Endothelial cell of umbilical vein (primary cell): Measurements from ENCODE around the gene SLC39A13. TPM values are rescaled to one million over a fixed set of nuclear protein-coding genes. Genes with fewer than 3 reads are reported as not detected.

ENCODE experiments used
- BruUV-seq: library from RNA; stranded (reverse); fragments of 400-500 nt; replicated peaks from 2 replicates; lab custom pipeline; 2021; lab: Mats Ljungman, UMichigan
- CTCF ChIA-PET: fragments of 300-600, 350-600 bp; sonication (Branson Sonifier 250); formaldehyde crosslinking; loops from one replicate; lab custom pipeline; 2021; ENCODE audit warnings: antibody characterized with exemption, inconsistent platforms; lab: Charles Lee
- POLR2A ChIA-PET: fragments of 300-600, 350-600 bp; sonication (Branson Sonifier 250); formaldehyde crosslinking; loops from one replicate; lab custom pipeline; 2021; ENCODE audit warnings: antibody characterized with exemption, inconsistent platforms; lab: Charles Lee
- DNase-seq: peaks from one replicate; pipeline ENCODE4 v3.0.0-alpha.2; 2011; ENCODE audit warnings: low read depth, low spot score
- FAIRE-seq: peaks from 2 replicates; lab custom pipeline; 2011; peaks lifted over from hg19 to GRCh38; lab: Jason Lieb, UNC
- H2AFZ ChIP-seq: 2 replicates; pipeline ENCODE4 v1.6.0; 2012; ENCODE audit warnings: low read depth, low read length, control low read depth, inconsistent platforms
- H3K27ac ChIP-seq: 2 replicates; pipeline ENCODE4 v1.5.1; 2011; ENCODE audit warnings: low read depth, mild to moderate bottlenecking, control low read depth, low read length, moderate library complexity; ENCODE audit not compliant: insufficient read depth
- H3K27me3 ChIP-seq, 2 experiments: 2 replicates each; pipeline versions ENCODE4 v1.6.0 to v1.6.1; 2011; ENCODE audit warnings: low read length in 2 of 2, mixed read lengths in 1 of 2; ENCODE audit not compliant: control insufficient read depth in 2 of 2, insufficient read depth in 2 of 2
- H3K36me3 ChIP-seq, 2 experiments: 2 replicates in 1 of 2; 3 replicates in 1 of 2; pipeline ENCODE4 v1.5.1; 2011; ENCODE audit warnings: low read length in 2 of 2, mild to moderate bottlenecking in 1 of 2, moderate library complexity in 1 of 2; ENCODE audit not compliant: control insufficient read depth in 2 of 2, insufficient read depth in 2 of 2; ENCODE audit errors: extremely low read depth in 1 of 2
- H3K4me1 ChIP-seq: 3 replicates; pipeline ENCODE4 v1.5.1; 2011; ENCODE audit warnings: mild to moderate bottlenecking, low read length; ENCODE audit not compliant: control insufficient read depth, insufficient read depth; ENCODE audit errors: extremely low read depth
- H3K4me2 ChIP-seq: 2 replicates; pipeline ENCODE4 v1.6.1; 2011; ENCODE audit warnings: low read length, control low read depth, mixed read lengths; ENCODE audit not compliant: insufficient read depth
- H3K4me3 ChIP-seq, 3 experiments: fragments of 200-600 bp in 1 of 3; sonication (generic), shearing (Covaris generic) in 1 of 3; replicated peaks in 1 of 3; 2 replicates each; pipeline ENCODE4 v1.5.1; 2011 to 2016; ENCODE audit warnings: control low read depth in 3 of 3, low read length in 3 of 3, mild to moderate bottlenecking in 2 of 3, inconsistent platforms in 1 of 3, low read depth in 1 of 3, moderate library complexity in 1 of 3; ENCODE audit not compliant: insufficient read depth in 1 of 3
- H3K79me2 ChIP-seq: 2 replicates; pipeline ENCODE4 v1.6.0; 2012; ENCODE audit warnings: low read length, inconsistent platforms; ENCODE audit not compliant: control insufficient read depth, insufficient read depth
- H3K9ac ChIP-seq: replicated peaks from 2 replicates; pipeline ENCODE3; 2011; ENCODE audit warnings: low read length, control low read depth; ENCODE audit not compliant: insufficient read depth; ENCODE audit errors: extremely low read depth
- H3K9me1 ChIP-seq: replicated peaks from 3 replicates; pipeline ENCODE4 v1.6.0; 2011; ENCODE audit warnings: mild to moderate bottlenecking, low read length; ENCODE audit not compliant: control insufficient read depth, insufficient read depth; ENCODE audit errors: extremely low read depth
- H3K9me3 ChIP-seq: replicated peaks from 2 replicates; pipeline ENCODE4 v1.5.1; 2012; ENCODE audit warnings: low read length, inconsistent platforms; ENCODE audit not compliant: control insufficient read depth, insufficient read depth
- H4K20me1 ChIP-seq: replicated peaks from 2 replicates; pipeline ENCODE3; 2011; ENCODE audit warnings: mild to moderate bottlenecking, low read length; ENCODE audit not compliant: control insufficient read depth, insufficient read depth; ENCODE audit errors: extremely low read depth
- EZH2 ChIP-seq: IDR thresholded peaks from 2 replicates; pipeline ENCODE4 v1.6.1; 2012; ENCODE audit warnings: borderline replicate concordance, low read depth, mild to moderate bottlenecking, moderate library complexity, low read length, inconsistent platforms; ENCODE audit not compliant: severe bottlenecking
- FOS ChIP-seq: IDR thresholded peaks from 2 replicates; pipeline ENCODE4 v1.6.1; 2011; ENCODE audit warnings: mild to moderate bottlenecking, low read length, moderate library complexity, borderline replicate concordance; ENCODE audit not compliant: insufficient read depth
- GATA2 ChIP-seq: IDR thresholded peaks from 2 replicates; pipeline ENCODE4 v1.7.0; 2011; ENCODE audit warnings: low read depth, mild to moderate bottlenecking, moderate library complexity, mixed read lengths, low read length; ENCODE audit not compliant: insufficient read length, insufficient read depth
- JUN ChIP-seq: IDR thresholded peaks from 2 replicates; pipeline ENCODE4 v1.6.1; 2011; ENCODE audit warnings: borderline replicate concordance, low read depth; ENCODE audit not compliant: insufficient read length, insufficient read depth
- MAX ChIP-seq: IDR thresholded peaks from 2 replicates; pipeline ENCODE4 v1.6.1; 2011; ENCODE audit not compliant: insufficient read depth, insufficient read length
- MYC ChIP-seq: IDR thresholded peaks from one replicate; pipeline ENCODE4 v1.6.1; 2011; ENCODE audit warnings: mild to moderate bottlenecking, low read depth, low read length
- POLR2A ChIP-seq: IDR thresholded peaks from 2 replicates; pipeline ENCODE4 v1.6.1; 2012; ENCODE audit warnings: low read depth, mild to moderate bottlenecking, control low read depth, low read length
- POLR2AphosphoS5 ChIP-seq: IDR thresholded peaks from 2 replicates; pipeline ENCODE4 v1.6.1; 2012; ENCODE audit warnings: low read depth, mild to moderate bottlenecking, control low read depth, low read length, moderate library complexity; ENCODE audit not compliant: insufficient read depth
- dilution Hi-C: fragments of 300-500 bp; cut with MboI; formaldehyde crosslinking; loops from one replicate; pipeline ENCODE4 v1.15.0; 2019; ENCODE audit warnings: low sequenced_read_pairs; ENCODE audit not compliant: extremely low pct_ligation_motif_present
- intact Hi-C: fragments of 100-400 bp; cut with micrococcal nuclease; formaldehyde crosslinking; loops from one replicate; pipeline ENCODE4 v1.10.0; 2022
- polyA plus RNA-seq, 4 experiments: library from polyadenylated mRNA; depleted of rRNA in 3 of 4; stranded (reverse) in 3 of 4; unstranded in 1 of 4; fragments of >200 nt; gene quantifications; 2 replicates each; pipeline versions ENCODE4 v1.2.1 to v1.2.3, GENCODE V29; 2011 to 2012; ENCODE audit warnings: missing spikeins in 1 of 4
- total RNA-seq: library from RNA; stranded (reverse); gene quantifications from 2 replicates; pipeline ENCODE4 v1.2.3, GENCODE V29; 2021
- TF ChIP-seq, protein P1 (sequence below), 2 donors: IDR thresholded peaks; 1 replicate in 1 of 2; 2 replicates in 1 of 2; pipeline ENCODE4 v1.5.1; 2011; ENCODE audit warnings: low read length in 2 of 2, mild to moderate bottlenecking in 2 of 2, moderate library complexity in 2 of 2, control low read depth in 1 of 2, inconsistent platforms in 1 of 2, low read depth in 1 of 2; ENCODE audit not compliant: insufficient read depth in 1 of 2; ENCODE audit errors: extremely low read depth in 1 of 2

SLC39A13 gene
- total and polyA plus RNA-seq, 2 donors (not counting 3 experiments of a cell fraction or from before 2014, with no cell fraction given): 91.9 to 94.3 TPM

DNA sequence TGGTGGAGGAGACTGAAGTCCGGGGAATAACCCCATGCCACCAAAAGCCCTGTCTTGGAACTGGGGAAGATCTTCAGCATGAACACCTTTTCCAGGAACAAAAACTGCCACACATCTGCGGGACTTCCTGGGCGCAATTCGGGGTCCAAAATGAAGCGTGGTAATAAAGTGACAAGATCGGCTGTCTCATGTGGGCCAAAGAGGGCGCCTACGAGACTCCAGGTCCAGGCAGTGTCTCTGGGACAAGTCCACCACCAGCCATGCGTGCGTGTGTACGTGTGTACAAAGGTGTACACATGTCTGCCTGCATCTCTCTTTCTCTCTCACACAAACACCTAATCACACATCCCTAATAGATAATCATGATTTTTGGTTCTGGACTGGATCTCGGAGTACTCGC, 47.0 kb upstream of the SLC39A13 start:
- H3K27me3 ChIP-seq: no peaks in the 10 kb centered on the region
- BruUV-seq: no TSS peak
- no peaks in the 10 kb centered on the region for H3K9me1 ChIP-seq
- DNase-seq: no peak
- no peaks in the 10 kb centered on the region for H3K9me3 ChIP-seq
- no peak overlapping the region for H3K27ac ChIP-seq
- H4K20me1 ChIP-seq: no peaks in the 10 kb centered on the region
- POLR2A ChIA-PET: no interaction called here
- no peak overlapping the region for H3K4me2 ChIP-seq
- dilution Hi-C loops (no loop called here), intact Hi-C loops (no loop called here)
- H2AFZ ChIP-seq: no peak overlapping the region
- CTCF ChIA-PET: interaction anchor here (0.9 kb wide), 1 partner anchor 13 kb away, joined by 3 read pairs; no protein-coding TSS in a partner anchor
- no peak overlapping the region for H3K4me3 ChIP-seq
- H3K4me1 ChIP-seq: no peaks in the 10 kb centered on the region
- FAIRE-seq: no peak
- no peak for TF ChIP-seq MAX
- TF ChIP-seq EZH2: no peak
- TF ChIP-seq, protein P1, sequence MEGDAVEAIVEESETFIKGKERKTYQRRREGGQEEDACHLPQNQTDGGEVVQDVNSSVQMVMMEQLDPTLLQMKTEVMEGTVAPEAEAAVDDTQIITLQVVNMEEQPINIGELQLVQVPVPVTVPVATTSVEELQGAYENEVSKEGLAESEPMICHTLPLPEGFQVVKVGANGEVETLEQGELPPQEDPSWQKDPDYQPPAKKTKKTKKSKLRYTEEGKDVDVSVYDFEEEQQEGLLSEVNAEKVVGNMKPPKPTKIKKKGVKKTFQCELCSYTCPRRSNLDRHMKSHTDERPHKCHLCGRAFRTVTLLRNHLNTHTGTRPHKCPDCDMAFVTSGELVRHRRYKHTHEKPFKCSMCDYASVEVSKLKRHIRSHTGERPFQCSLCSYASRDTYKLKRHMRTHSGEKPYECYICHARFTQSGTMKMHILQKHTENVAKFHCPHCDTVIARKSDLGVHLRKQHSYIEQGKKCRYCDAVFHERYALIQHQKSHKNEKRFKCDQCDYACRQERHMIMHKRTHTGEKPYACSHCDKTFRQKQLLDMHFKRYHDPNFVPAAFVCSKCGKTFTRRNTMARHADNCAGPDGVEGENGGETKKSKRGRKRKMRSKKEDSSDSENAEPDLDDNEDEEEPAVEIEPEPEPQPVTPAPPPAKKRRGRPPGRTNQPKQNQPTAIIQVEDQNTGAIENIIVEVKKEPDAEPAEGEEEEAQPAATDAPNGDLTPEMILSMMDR (IDR thresholded peaks at IDR 0.05; ENCODE audit: extremely low read depth in 1 of 2, insufficient read depth in 1 of 2, low read depth in 1 of 2, low read length in 2 of 2): no peak
- no peak for TF ChIP-seq GATA2
- TF ChIP-seq MYC: no peak
- TF ChIP-seq POLR2A: no peak
- no peak for TF ChIP-seq JUN
- TF ChIP-seq POLR2AphosphoS5: no peak
- no peak for TF ChIP-seq FOS
- H3K36me3 ChIP-seq: no peaks in the 10 kb centered on the region
- no peak overlapping the region for H3K9ac ChIP-seq
- no peaks in the 10 kb centered on the region for H3K79me2 ChIP-seq
